HCT116 (cell line): ENCODE data around the gene IFT52. TPM values are rescaled to one million over a fixed set of nuclear protein-coding genes. Genes with fewer than 3 reads are reported as not detected.

Source experiments
- ATAC-seq: fragments of 200-7000 bp; cut with Tn5 transposase; 2 replicates; pipeline ENCODE4 v1.9.1; 2020; ENCODE audit warnings: mild to moderate bottlenecking, moderate library complexity
- BruUV-seq: library from RNA; stranded (reverse); fragments of 400-500 nt; replicated peaks from 2 replicates; lab custom pipeline; 2021; lab: Mats Ljungman, UMichigan
- CTCF ChIA-PET: fragments of 300-600 bp; sonication (Branson Sonifier 250); formaldehyde crosslinking; loops from one replicate; lab custom pipeline; 2021; ENCODE audit warnings: antibody characterized with exemption; lab: Charles Lee
- POLR2A ChIA-PET: fragments of 300-600, 350-600 bp; sonication (Branson Sonifier 250); formaldehyde crosslinking; loops from one replicate; lab custom pipeline; 2021; ENCODE audit warnings: antibody characterized with exemption; lab: Charles Lee
- RAD21 ChIA-PET, 2 experiments: fragments of 300-600 bp; sonication (Branson Sonifier 250); formaldehyde crosslinking; loops; one replicate each; lab custom pipeline; 2023; ENCODE audit warnings: low total read pairs in 2 of 2; ENCODE audit not compliant: uncharacterized antibody in 2 of 2, unreplicated experiment in 2 of 2, low non-redundant PET in 1 of 2; lab: Charles Lee
- DNase-seq: peaks from one replicate; pipeline ENCODE4 v3.0.0-alpha.2; 2010; ENCODE audit warnings: low read depth, low spot score
- H2AFZ ChIP-seq: fragments of 200-600 bp; shearing (Covaris generic), sonication (generic); 2 replicates; pipeline ENCODE4 v1.6.1; 2017; ENCODE audit warnings: low read depth, mixed run types, mixed read lengths, antibody characterized with exemption, low read length; ENCODE audit not compliant: poor library complexity, severe bottlenecking
- H3K27ac ChIP-seq: 2 replicates; pipeline ENCODE4 v1.5.1; 2012; ENCODE audit warnings: low read depth, low read length
- H3K27me3 ChIP-seq: fragments of 200-600 bp; sonication (generic); 2 replicates; pipeline ENCODE4 v1.6.1; 2016; ENCODE audit warnings: mixed run types, low read length, mixed read lengths; ENCODE audit not compliant: insufficient read depth
- H3K36me3 ChIP-seq, 2 experiments: fragments of 200-500 bp in 1 of 2; fragments of 200-600 bp in 1 of 2; sonication (Bioruptor generic) in 1 of 2; sonication (generic) in 1 of 2; 2 replicates each; pipeline versions ENCODE4 v1.5.1 to v1.6.1; 2014 to 2016; ENCODE audit warnings: low read length in 2 of 2, inconsistent platforms in 1 of 2, mixed read lengths in 1 of 2, mixed run types in 1 of 2; ENCODE audit not compliant: insufficient read depth in 2 of 2, control insufficient read depth in 1 of 2
- H3K4me1 ChIP-seq, 2 experiments: fragments of 200-600 bp in 1 of 2; sonication (generic) in 1 of 2; 2 replicates each; pipeline versions ENCODE4 v1.5.1 to v1.6.1; 2012 to 2017; ENCODE audit warnings: low read length in 2 of 2, inconsistent platforms in 1 of 2, mild to moderate bottlenecking in 1 of 2, mixed read lengths in 1 of 2, mixed run types in 1 of 2, moderate library complexity in 1 of 2; ENCODE audit not compliant: insufficient read depth in 2 of 2, control insufficient read depth in 1 of 2
- H3K4me2 ChIP-seq: fragments of 200-600 bp; sonication (generic); 2 replicates; pipeline ENCODE4 v1.6.1; 2017; ENCODE audit warnings: mixed run types, low read length, mixed read lengths
- H3K4me3 ChIP-seq, 2 experiments: fragments of 200-600 bp in 1 of 2; sonication (generic) in 1 of 2; replicated peaks in 1 of 2; 2 replicates each; pipeline ENCODE4 v1.5.1; 2011 to 2016; ENCODE audit warnings: low read length in 2 of 2, control low read depth in 1 of 2, low read depth in 1 of 2, mild to moderate bottlenecking in 1 of 2, mixed read lengths in 1 of 2, mixed run types in 1 of 2
- H3K79me2 ChIP-seq: fragments of 200-600 bp; sonication (generic); 2 replicates; pipeline ENCODE4 v1.6.1; 2017; ENCODE audit warnings: mild to moderate bottlenecking, mixed run types, low read length, moderate library complexity, mixed read lengths; ENCODE audit not compliant: insufficient read depth
- H3K9ac ChIP-seq: fragments of 200-600 bp; sonication (generic); 2 replicates; pipeline ENCODE4 v1.6.1; 2016; ENCODE audit warnings: low read length, mixed read lengths
- H3K9me2 ChIP-seq: fragments of 200-600 bp; sonication (generic), shearing (Covaris generic); 2 replicates; pipeline ENCODE4 v1.6.1; 2017; ENCODE audit warnings: mixed run types, mild to moderate bottlenecking, moderate library complexity; ENCODE audit not compliant: insufficient read depth
- H3K9me3 ChIP-seq, 2 experiments: fragments of 200-500 bp in 1 of 2; fragments of 200-600 bp in 1 of 2; sonication (Bioruptor generic) in 1 of 2; sonication (generic) in 1 of 2; 2 replicates each; pipeline ENCODE4 v1.6.1; 2014 to 2017; ENCODE audit warnings: low read length in 2 of 2, mixed read lengths in 2 of 2, inconsistent platforms in 1 of 2, low read depth in 1 of 2, mild to moderate bottlenecking in 1 of 2, mixed run types in 1 of 2, moderate library complexity in 1 of 2; ENCODE audit not compliant: control insufficient read depth in 1 of 2, insufficient read depth in 1 of 2
- H4K20me1 ChIP-seq: fragments of 200-600 bp; sonication (generic), shearing (Covaris generic); 2 replicates; pipeline ENCODE4 v1.6.1; 2017; ENCODE audit warnings: mixed run types, mild to moderate bottlenecking, moderate library complexity; ENCODE audit not compliant: insufficient read depth
- CBX3 ChIP-seq: IDR thresholded peaks from 2 replicates; pipeline ENCODE4 v1.6.1; 2012; ENCODE audit warnings: low read depth
- CEBPB ChIP-seq: IDR thresholded peaks from 2 replicates; pipeline ENCODE4 v1.6.1; 2012; ENCODE audit warnings: low read depth
- CTCF ChIP-seq, 3 experiments: fragments of 200-600 bp in 1 of 3; sonication (generic) in 1 of 3; IDR thresholded peaks in 2 of 3; conservative IDR thresholded peaks in 1 of 3; 2 replicates each; pipeline ENCODE4 v1.5.1; 2012 to 2017; ENCODE audit warnings: low read depth in 2 of 3, low read length in 2 of 3, antibody characterized with exemption in 1 of 3, borderline replicate concordance in 1 of 3, control low read depth in 1 of 3, mild to moderate bottlenecking in 1 of 3, mixed read lengths in 1 of 3, mixed run types in 1 of 3, moderate library complexity in 1 of 3; ENCODE audit not compliant: insufficient read depth in 1 of 3
- EGR1 ChIP-seq: IDR thresholded peaks from 2 replicates; pipeline ENCODE4 v1.6.1; 2012; ENCODE audit warnings: low read depth
- ELF1 ChIP-seq: IDR thresholded peaks from 2 replicates; pipeline ENCODE4 v1.6.1; 2012; ENCODE audit warnings: low read depth, borderline replicate concordance
- EZH2 ChIP-seq: fragments of 200-600 bp; sonication (generic); IDR thresholded peaks from 2 replicates; pipeline ENCODE4 v1.6.1; 2017; ENCODE audit warnings: antibody characterized with exemption, mixed run types
- EZH2phosphoT487 ChIP-seq: fragments of 200-600 bp; IDR thresholded peaks from 2 replicates; pipeline ENCODE4 v1.6.1; 2018; ENCODE audit warnings: antibody characterized with exemption, borderline replicate concordance
- FOSL1 ChIP-seq: IDR thresholded peaks from 2 replicates; pipeline ENCODE4 v1.6.1; 2012; ENCODE audit warnings: low read depth
- JUND ChIP-seq: IDR thresholded peaks from 2 replicates; pipeline ENCODE4 v1.6.1; 2012
- POLR2A ChIP-seq: IDR thresholded peaks from 2 replicates; pipeline ENCODE4 v1.7.0; 2011; ENCODE audit warnings: borderline replicate concordance; ENCODE audit not compliant: insufficient read depth, insufficient read length; ENCODE audit errors: extremely low read depth
- RAD21 ChIP-seq: IDR thresholded peaks from 2 replicates; pipeline ENCODE4 v1.6.1; 2012; ENCODE audit warnings: low read depth, mild to moderate bottlenecking
- SIN3A ChIP-seq: IDR thresholded peaks from 2 replicates; pipeline ENCODE4 v1.6.1; 2012; ENCODE audit warnings: low read depth
- SP1 ChIP-seq: IDR thresholded peaks from 2 replicates; pipeline ENCODE4 v1.6.1; 2012; ENCODE audit warnings: low read depth
- SRF ChIP-seq: IDR thresholded peaks from 2 replicates; pipeline ENCODE4 v1.6.1; 2012; ENCODE audit warnings: low read depth
- ZFX ChIP-seq: fragments of 450-650 bp; IDR thresholded peaks from 2 replicates; pipeline ENCODE4 v1.6.1; 2017
- ZNF274 ChIP-seq: fragments of 200-500 bp; sonication (Bioruptor generic); IDR thresholded peaks from 2 replicates; pipeline ENCODE4 v1.6.1; 2014; ENCODE audit warnings: mild to moderate bottlenecking, low read depth, low read length, inconsistent platforms
- intact Hi-C: fragments of 100-400 bp; cut with micrococcal nuclease; formaldehyde crosslinking; loops from 2 replicates; pipeline ENCODE4 v1.10.0; 2022
- total RNA-seq: library from RNA; stranded (reverse); gene quantifications from one replicate; pipeline ENCODE4 v1.2.1, GENCODE V29; 2021; ENCODE audit not compliant: unreplicated experiment
- TF ChIP-seq, protein P1 (sequence below): IDR thresholded peaks from 2 replicates; pipeline ENCODE4 v1.6.1; 2011; ENCODE audit warnings: mild to moderate bottlenecking, low read length, moderate library complexity; ENCODE audit not compliant: insufficient replicate concordance; ENCODE audit errors: extremely low read depth
- TF ChIP-seq, protein P2 (sequence below): IDR thresholded peaks from 2 replicates; pipeline ENCODE4 v1.6.1; 2012; ENCODE audit warnings: low read depth
- TF ChIP-seq, protein P3 (sequence below): IDR thresholded peaks from 2 replicates; pipeline ENCODE4 v1.6.1; 2012

Gene IFT52
- total RNA-seq, 1 experiment from 2014 or later: 29.0 TPM

- ATAC-seq: no peak
- Histone ChIP-seq H3K4me2 (no peak overlapping the region), H3K4me1 (peaks cover 0 to under 1% of the 10 kb centered on the region in 2 experiments; a peak in 1 of 4 replicates), H2AFZ (no peak overlapping the region), H3K9ac (no peak overlapping the region), H4K20me1 (no peaks in the 10 kb centered on the region), H3K36me3 (no peaks in the 10 kb centered on the region), H3K9me2 (no peaks in the 10 kb centered on the region), H3K79me2 (no peaks in the 10 kb centered on the region), H3K9me3 (no peaks in the 10 kb centered on the region), H3K4me3 (no peak overlapping the region), H3K27me3 (no peaks in the 10 kb centered on the region), H3K27ac (no peak overlapping the region)
- ChIA-PET CTCF (no interaction called here), POLR2A (no interaction called here), RAD21 (no interaction called here)
- BruUV-seq: no TSS peak
- intact Hi-C loops: no loop called here
- DNase-seq: no peak
- TF ChIP-seq EGR1: no peak
- TF ChIP-seq SRF: no peak
- no peak for TF ChIP-seq EZH2phosphoT487
- TF ChIP-seq CBX3: no peak
- no peak for TF ChIP-seq CEBPB
- TF ChIP-seq SIN3A: no peak
- TF ChIP-seq, protein P1, sequence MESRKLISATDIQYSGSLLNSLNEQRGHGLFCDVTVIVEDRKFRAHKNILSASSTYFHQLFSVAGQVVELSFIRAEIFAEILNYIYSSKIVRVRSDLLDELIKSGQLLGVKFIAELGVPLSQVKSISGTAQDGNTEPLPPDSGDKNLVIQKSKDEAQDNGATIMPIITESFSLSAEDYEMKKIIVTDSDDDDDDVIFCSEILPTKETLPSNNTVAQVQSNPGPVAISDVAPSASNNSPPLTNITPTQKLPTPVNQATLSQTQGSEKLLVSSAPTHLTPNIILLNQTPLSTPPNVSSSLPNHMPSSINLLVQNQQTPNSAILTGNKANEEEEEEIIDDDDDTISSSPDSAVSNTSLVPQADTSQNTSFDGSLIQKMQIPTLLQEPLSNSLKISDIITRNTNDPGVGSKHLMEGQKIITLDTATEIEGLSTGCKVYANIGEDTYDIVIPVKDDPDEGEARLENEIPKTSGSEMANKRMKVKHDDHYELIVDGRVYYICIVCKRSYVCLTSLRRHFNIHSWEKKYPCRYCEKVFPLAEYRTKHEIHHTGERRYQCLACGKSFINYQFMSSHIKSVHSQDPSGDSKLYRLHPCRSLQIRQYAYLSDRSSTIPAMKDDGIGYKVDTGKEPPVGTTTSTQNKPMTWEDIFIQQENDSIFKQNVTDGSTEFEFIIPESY: no peak
- TF ChIP-seq JUND: no peak
- TF ChIP-seq ELF1: no peak
- TF ChIP-seq SP1: no peak
- no peak for TF ChIP-seq CTCF (IDR thresholded peaks at IDR 0.05 in 2 of 3, conservative IDR thresholded peaks at IDR 0.05 in 1 of 3; ENCODE audit: borderline replicate concordance in 1 of 3, insufficient read depth in 1 of 3, low read depth in 2 of 3, low read length in 2 of 3)
- no peak for TF ChIP-seq EZH2
- TF ChIP-seq, protein P2, sequence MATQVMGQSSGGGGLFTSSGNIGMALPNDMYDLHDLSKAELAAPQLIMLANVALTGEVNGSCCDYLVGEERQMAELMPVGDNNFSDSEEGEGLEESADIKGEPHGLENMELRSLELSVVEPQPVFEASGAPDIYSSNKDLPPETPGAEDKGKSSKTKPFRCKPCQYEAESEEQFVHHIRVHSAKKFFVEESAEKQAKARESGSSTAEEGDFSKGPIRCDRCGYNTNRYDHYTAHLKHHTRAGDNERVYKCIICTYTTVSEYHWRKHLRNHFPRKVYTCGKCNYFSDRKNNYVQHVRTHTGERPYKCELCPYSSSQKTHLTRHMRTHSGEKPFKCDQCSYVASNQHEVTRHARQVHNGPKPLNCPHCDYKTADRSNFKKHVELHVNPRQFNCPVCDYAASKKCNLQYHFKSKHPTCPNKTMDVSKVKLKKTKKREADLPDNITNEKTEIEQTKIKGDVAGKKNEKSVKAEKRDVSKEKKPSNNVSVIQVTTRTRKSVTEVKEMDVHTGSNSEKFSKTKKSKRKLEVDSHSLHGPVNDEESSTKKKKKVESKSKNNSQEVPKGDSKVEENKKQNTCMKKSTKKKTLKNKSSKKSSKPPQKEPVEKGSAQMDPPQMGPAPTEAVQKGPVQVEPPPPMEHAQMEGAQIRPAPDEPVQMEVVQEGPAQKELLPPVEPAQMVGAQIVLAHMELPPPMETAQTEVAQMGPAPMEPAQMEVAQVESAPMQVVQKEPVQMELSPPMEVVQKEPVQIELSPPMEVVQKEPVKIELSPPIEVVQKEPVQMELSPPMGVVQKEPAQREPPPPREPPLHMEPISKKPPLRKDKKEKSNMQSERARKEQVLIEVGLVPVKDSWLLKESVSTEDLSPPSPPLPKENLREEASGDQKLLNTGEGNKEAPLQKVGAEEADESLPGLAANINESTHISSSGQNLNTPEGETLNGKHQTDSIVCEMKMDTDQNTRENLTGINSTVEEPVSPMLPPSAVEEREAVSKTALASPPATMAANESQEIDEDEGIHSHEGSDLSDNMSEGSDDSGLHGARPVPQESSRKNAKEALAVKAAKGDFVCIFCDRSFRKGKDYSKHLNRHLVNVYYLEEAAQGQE: no peak
- no peak for TF ChIP-seq POLR2A
- TF ChIP-seq, protein P3, sequence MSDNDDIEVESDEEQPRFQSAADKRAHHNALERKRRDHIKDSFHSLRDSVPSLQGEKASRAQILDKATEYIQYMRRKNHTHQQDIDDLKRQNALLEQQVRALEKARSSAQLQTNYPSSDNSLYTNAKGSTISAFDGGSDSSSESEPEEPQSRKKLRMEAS: no peak
- no peak for TF ChIP-seq ZFX
- TF ChIP-seq ZNF274: no peak
- TF ChIP-seq RAD21: no peak
- TF ChIP-seq FOSL1: no peak
Observed at GRCh38 chr20:43564455-43564854, 26.3 kb upstream of the IFT52 start.
